ENCODE data around the gene COL21A1. TPM values are rescaled to one million over a fixed set of nuclear protein-coding genes. Genes with fewer than 3 reads are reported as not detected.

Gene COL21A1
- total RNA-seq, 5 donors from 2014 or later (not counting 1 experiment from before 2014, with no cell fraction given) = not detected

- H3K4me1 ChIP-seq (ENCODE audit: control insufficient read depth in 1 of 2, extremely low read depth in 1 of 2, insufficient read depth in 2 of 2, low read length in 2 of 2) = no peaks in the 10 kb centered on the region
- H3K9me3 ChIP-seq = no peaks in the 10 kb centered on the region
- H3K27ac Mint-ChIP-seq = no peak overlapping the region
- POLR2A ChIA-PET = no interaction called here
- H3K4me1 Mint-ChIP-seq = no peaks in the 10 kb centered on the region
- no peaks in the 10 kb centered on the region for H3K27me3 ChIP-seq (replicated peaks in 1 of 2; ENCODE audit: control insufficient read depth in 2 of 2, extremely low read depth in 1 of 2, insufficient read depth in 2 of 2, low read length in 1 of 2)
- 35% methylated on average over 2 of the region's 2 CpGs for WGBS (ENCODE audit: insufficient coverage)
- no peak overlapping the region for H3K4me3 ChIP-seq (ENCODE audit: control insufficient read depth in 1 of 2, extremely low read depth in 1 of 2, low read length in 1 of 2)
- CTCF ChIA-PET = no interaction called here
- H3K27ac ChIP-seq (ENCODE audit: low read length) = no peak overlapping the region
- peaks cover 26 to 30% (median 29%) of the 10 kb centered on the region in 3 donors for H3K9me3 Mint-ChIP-seq
- H3K36me3 ChIP-seq (ENCODE audit: control insufficient read depth in 2 of 2, extremely low read depth in 1 of 2, insufficient read depth in 1 of 2, low read length in 1 of 2) = no peaks in the 10 kb centered on the region
- ATAC-seq (replicated peaks in 1 of 4) (no peak), DNase-seq (no peak)
- no peaks in the 10 kb centered on the region for H3K27me3 Mint-ChIP-seq
- no peaks in the 10 kb centered on the region for H3K36me3 Mint-ChIP-seq
- H3K4me3 Mint-ChIP-seq = no peak overlapping the region
Observed at GRCh38 chr6:56148488-56149186, 98.7 kb downstream of the COL21A1 start.

DNA sequence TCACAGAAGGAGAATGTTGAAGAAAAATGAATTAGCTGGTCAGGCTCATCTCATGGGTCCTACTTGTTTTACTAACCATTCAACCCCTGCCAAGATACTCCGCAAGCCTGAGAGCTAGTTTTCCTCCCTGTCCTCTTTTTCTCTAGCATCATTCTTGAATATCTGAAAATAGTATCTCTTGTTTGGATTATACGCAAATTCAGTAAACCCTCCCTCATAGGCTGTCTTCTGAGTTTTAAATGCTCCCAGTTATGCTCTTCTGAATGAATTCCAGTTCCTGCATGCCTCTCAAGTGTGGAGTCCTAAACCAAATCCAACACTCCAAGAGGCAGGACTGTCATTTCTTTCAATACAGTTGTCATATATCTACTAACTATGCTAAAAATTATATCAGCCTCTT lies 99.6 kb downstream of the COL21A1 start:
- H3K27me3 ChIP-seq (replicated peaks in 1 of 2; ENCODE audit: control insufficient read depth in 2 of 2, extremely low read depth in 1 of 2, insufficient read depth in 2 of 2, low read length in 1 of 2) = no peaks in the 10 kb centered on the region
- no peaks in the 10 kb centered on the region for H3K9me3 ChIP-seq
- H3K27ac Mint-ChIP-seq = no peak overlapping the region
- H3K27ac ChIP-seq (ENCODE audit: low read length) = no peak overlapping the region
- H3K4me1 Mint-ChIP-seq = no peaks in the 10 kb centered on the region
- DNase-seq (no peak), ATAC-seq (replicated peaks in 1 of 4) (no peak)
- H3K4me1 ChIP-seq (ENCODE audit: control insufficient read depth in 1 of 2, extremely low read depth in 1 of 2, insufficient read depth in 2 of 2, low read length in 2 of 2) = no peaks in the 10 kb centered on the region
- peaks cover 23 to 26% (median 26%) of the 10 kb centered on the region in 3 donors for H3K9me3 Mint-ChIP-seq
- no peak overlapping the region for H3K4me3 ChIP-seq (ENCODE audit: control insufficient read depth in 1 of 2, extremely low read depth in 1 of 2, low read length in 1 of 2)
- ChIA-PET POLR2A (no interaction called here), CTCF (interaction anchor here in 1 of 2 donors (0.6 kb wide), 2 partner anchors 26 to 1371 kb away, joined by 3 to 4 read pairs; no protein-coding TSS in a partner anchor)
- WGBS (ENCODE audit: insufficient coverage) = no CpG with 5 or more reads among the region's 2 CpGs
- no peaks in the 10 kb centered on the region for H3K36me3 Mint-ChIP-seq
- H3K27me3 Mint-ChIP-seq = no peaks in the 10 kb centered on the region
- no peaks in the 10 kb centered on the region for H3K36me3 ChIP-seq (ENCODE audit: control insufficient read depth in 2 of 2, extremely low read depth in 1 of 2, insufficient read depth in 1 of 2, low read length in 1 of 2)
- H3K4me3 Mint-ChIP-seq = no peak overlapping the region

GRCh38 chr6:56146086-56146485 lies 101.3 kb downstream of the COL21A1 start:
- Mint-ChIP-seq H3K27me3 (no peaks in the 10 kb centered on the region), H3K9me3 (peaks cover 17 to 28% (median 19%) of the 10 kb centered on the region in 3 donors), H3K36me3 (no peaks in the 10 kb centered on the region), H3K27ac (no peak overlapping the region), H3K4me1 (no peaks in the 10 kb centered on the region), H3K4me3 (no peak overlapping the region)
- Histone ChIP-seq H3K36me3 (ENCODE audit: control insufficient read depth in 2 of 2, extremely low read depth in 1 of 2, insufficient read depth in 1 of 2, low read length in 1 of 2) (no peaks in the 10 kb centered on the region), H3K27ac (ENCODE audit: low read length) (no peak overlapping the region), H3K9me3 (no peaks in the 10 kb centered on the region), H3K4me3 (ENCODE audit: control insufficient read depth in 1 of 2, extremely low read depth in 1 of 2, low read length in 1 of 2) (no peak overlapping the region), H3K4me1 (ENCODE audit: control insufficient read depth in 1 of 2, extremely low read depth in 1 of 2, insufficient read depth in 2 of 2, low read length in 2 of 2) (no peaks in the 10 kb centered on the region), H3K27me3 (replicated peaks in 1 of 2; ENCODE audit: control insufficient read depth in 2 of 2, extremely low read depth in 1 of 2, insufficient read depth in 2 of 2, low read length in 1 of 2) (no peaks in the 10 kb centered on the region)
- DNase-seq = no peak
- POLR2A ChIA-PET = interaction anchor here in 1 of 2 donors (0.5 kb wide), 1 partner anchor 879 kb away, joined by 3 read pairs; no protein-coding TSS in a partner anchor
- CTCF ChIA-PET = no interaction called here
- WGBS (ENCODE audit: insufficient coverage) = no CpG with 5 or more reads among the region's 1 CpG
- ATAC-seq (replicated peaks in 1 of 4) = no peak

DNA sequence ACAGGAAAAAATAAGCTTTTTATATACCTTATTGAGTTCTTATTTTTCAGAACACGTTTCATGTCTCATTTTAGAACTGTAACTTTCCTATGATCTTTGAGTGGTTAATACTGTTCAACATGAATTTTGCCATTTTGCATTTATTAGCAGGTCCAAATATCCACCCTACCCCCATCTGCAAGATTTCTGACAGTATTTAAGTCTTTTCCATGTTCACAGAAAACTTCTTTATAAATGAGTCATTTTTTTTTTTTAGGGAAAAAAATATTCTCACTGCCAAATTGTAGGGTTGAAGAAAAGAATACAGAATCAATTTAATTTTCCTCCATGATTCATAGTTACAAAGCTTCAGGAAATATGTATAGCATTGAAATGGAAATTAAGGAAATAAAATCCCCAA lies 101.8 kb downstream of the COL21A1 start:
- no peak overlapping the region for H3K27ac Mint-ChIP-seq
- DNase-seq = no peak
- ChIA-PET CTCF (no interaction called here), POLR2A (no interaction called here)
- Histone ChIP-seq H3K4me3 (ENCODE audit: control insufficient read depth in 1 of 2, extremely low read depth in 1 of 2, low read length in 1 of 2) (no peak overlapping the region), H3K36me3 (ENCODE audit: control insufficient read depth in 2 of 2, extremely low read depth in 1 of 2, insufficient read depth in 1 of 2, low read length in 1 of 2) (no peaks in the 10 kb centered on the region), H3K9me3 (no peaks in the 10 kb centered on the region), H3K27me3 (replicated peaks in 1 of 2; ENCODE audit: control insufficient read depth in 2 of 2, extremely low read depth in 1 of 2, insufficient read depth in 2 of 2, low read length in 1 of 2) (no peaks in the 10 kb centered on the region), H3K27ac (ENCODE audit: low read length) (no peak overlapping the region), H3K4me1 (ENCODE audit: control insufficient read depth in 1 of 2, extremely low read depth in 1 of 2, insufficient read depth in 2 of 2, low read length in 2 of 2) (no peaks in the 10 kb centered on the region)
- ATAC-seq (replicated peaks in 1 of 4) = no peak
- no peak overlapping the region for H3K4me3 Mint-ChIP-seq
- no peaks in the 10 kb centered on the region for H3K27me3 Mint-ChIP-seq
- no peaks in the 10 kb centered on the region for H3K36me3 Mint-ChIP-seq
- H3K9me3 Mint-ChIP-seq = peaks cover 17 to 28% (median 19%) of the 10 kb centered on the region in 3 donors
- no CpG with 5 or more reads among the region's 1 CpG for whole genome bisulfite sequencing (ENCODE audit: insufficient coverage)
- H3K4me1 Mint-ChIP-seq = no peaks in the 10 kb centered on the region

GRCh38 chr6:56144538-56145324 lies 102.6 kb downstream of the COL21A1 start:
- ChIA-PET POLR2A (no interaction called here), CTCF (no interaction called here)
- ATAC-seq (replicated peaks in 1 of 4) = no peak
- no peaks in the 10 kb centered on the region for H3K4me1 ChIP-seq (ENCODE audit: control insufficient read depth in 1 of 2, extremely low read depth in 1 of 2, insufficient read depth in 2 of 2, low read length in 2 of 2)
- H3K4me3 ChIP-seq (ENCODE audit: control insufficient read depth in 1 of 2, extremely low read depth in 1 of 2, low read length in 1 of 2) = no peak overlapping the region
- H3K27me3 ChIP-seq (replicated peaks in 1 of 2; ENCODE audit: control insufficient read depth in 2 of 2, extremely low read depth in 1 of 2, insufficient read depth in 2 of 2, low read length in 1 of 2) = no peaks in the 10 kb centered on the region
- WGBS (ENCODE audit: insufficient coverage) = 83% methylated on average over 1 of the region's 4 CpGs
- no peaks in the 10 kb centered on the region for H3K36me3 Mint-ChIP-seq
- H3K27ac ChIP-seq (ENCODE audit: low read length) = no peak overlapping the region
- no peak overlapping the region for H3K4me3 Mint-ChIP-seq
- H3K4me1 Mint-ChIP-seq = no peaks in the 10 kb centered on the region
- H3K9me3 ChIP-seq = no peaks in the 10 kb centered on the region
- peaks cover 14 to 24% (median 16%) of the 10 kb centered on the region in 3 donors for H3K9me3 Mint-ChIP-seq
- no peaks in the 10 kb centered on the region for H3K27me3 Mint-ChIP-seq
- H3K27ac Mint-ChIP-seq = no peak overlapping the region
- H3K36me3 ChIP-seq (ENCODE audit: control insufficient read depth in 2 of 2, extremely low read depth in 1 of 2, insufficient read depth in 1 of 2, low read length in 1 of 2) = no peaks in the 10 kb centered on the region
- DNase-seq = no peak

DNA sequence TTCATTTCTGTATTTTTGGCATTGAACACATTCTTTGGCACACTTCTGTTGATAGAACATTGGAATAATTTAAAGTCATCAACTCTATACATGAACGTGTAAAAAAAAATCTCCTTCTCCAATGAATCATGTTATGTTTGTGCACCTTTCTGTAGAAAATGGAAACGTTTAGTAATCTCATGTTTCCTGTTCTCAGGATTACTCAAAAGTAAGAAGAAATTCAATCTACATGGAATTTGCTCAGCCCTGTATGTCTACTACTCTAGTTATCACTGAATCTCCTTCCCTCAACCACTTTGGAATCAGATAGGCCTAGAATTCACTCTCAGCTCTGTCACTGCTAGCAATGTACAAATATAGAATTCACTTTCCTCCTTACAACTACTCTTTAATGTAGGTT lies 103.6 kb downstream of the COL21A1 start:
- ChIA-PET CTCF (no interaction called here), POLR2A (no interaction called here)
- H3K36me3 Mint-ChIP-seq = no peaks in the 10 kb centered on the region
- 33% methylated on average over 1 of the region's 2 CpGs for WGBS (ENCODE audit: insufficient coverage)
- H3K4me1 Mint-ChIP-seq = no peaks in the 10 kb centered on the region
- no peak for DNase-seq
- Histone ChIP-seq H3K27me3 (replicated peaks in 1 of 2; ENCODE audit: control insufficient read depth in 2 of 2, extremely low read depth in 1 of 2, insufficient read depth in 2 of 2, low read length in 1 of 2) (no peaks in the 10 kb centered on the region), H3K27ac (ENCODE audit: low read length) (no peak overlapping the region), H3K36me3 (ENCODE audit: control insufficient read depth in 2 of 2, extremely low read depth in 1 of 2, insufficient read depth in 1 of 2, low read length in 1 of 2) (no peaks in the 10 kb centered on the region), H3K4me1 (ENCODE audit: control insufficient read depth in 1 of 2, extremely low read depth in 1 of 2, insufficient read depth in 2 of 2, low read length in 2 of 2) (no peaks in the 10 kb centered on the region), H3K4me3 (ENCODE audit: control insufficient read depth in 1 of 2, extremely low read depth in 1 of 2, low read length in 1 of 2) (no peak overlapping the region), H3K9me3 (no peaks in the 10 kb centered on the region)
- H3K27ac Mint-ChIP-seq = no peak overlapping the region
- no peaks in the 10 kb centered on the region for H3K27me3 Mint-ChIP-seq
- no peak overlapping the region for H3K4me3 Mint-ChIP-seq
- no peak for ATAC-seq (replicated peaks in 1 of 4)
- H3K9me3 Mint-ChIP-seq = peaks cover 10 to 19% (median 11%) of the 10 kb centered on the region in 3 donors

All from T-cell (primary cell).